Uterus (tissue), 2 donors: ENCODE measurements around the gene TCF19.

ENCODE experiments used
- CTCF ChIP-seq, 4 experiments: fragments of 200-600 bp in 2 of 4; fragments of 450-650 bp in 2 of 4; sonication (generic) in 2 of 4; IDR thresholded peaks; one replicate each; pipeline ENCODE4 v1.5.1; 2016 to 2019; ENCODE audit warnings: antibody characterized with exemption in 4 of 4, mild to moderate bottlenecking in 2 of 4, moderate library complexity in 1 of 4
- POLR2A ChIP-seq, 2 donors: fragments of 450-650 bp; IDR thresholded peaks; one replicate each; pipeline ENCODE4 v1.6.1; 2016; ENCODE audit warnings: antibody characterized with exemption in 2 of 2, mild to moderate bottlenecking in 1 of 2, moderate library complexity in 1 of 2

GRCh38 chr6:31154436-31154835 is 4.0 kb upstream of the TCF19 start:
- no peak for TF ChIP-seq POLR2A (IDR thresholded peaks at IDR 0.05)
- no peak for TF ChIP-seq CTCF (IDR thresholded peaks at IDR 0.05)
